Epithelial cell of proximal tubule (primary cell): ENCODE measurements around the gene ADAMTS12. TPM values are rescaled to one million over a fixed set of nuclear protein-coding genes. Genes with fewer than 3 reads are reported as not detected.

ENCODE experiments used
- DNase-seq: peaks from one replicate; pipeline ENCODE4 v3.0.0-alpha.2; 2011; ENCODE audit warnings: low read depth
- H3K4me3 ChIP-seq: 2 replicates; pipeline ENCODE4 v1.5.1; 2011; ENCODE audit warnings: low read depth, mild to moderate bottlenecking, low read length
- total RNA-seq: library from RNA; depleted of rRNA; stranded (reverse); fragments of >200 nt; gene quantifications from 2 replicates; pipeline ENCODE4 v1.2.3, GENCODE V29; 2015
- TF ChIP-seq, protein P1 (sequence below): conservative IDR thresholded peaks from 2 replicates; pipeline ENCODE4 v1.5.1; 2012; ENCODE audit warnings: low read depth, mild to moderate bottlenecking, low read length

ADAMTS12 gene
- total RNA-seq, 1 donor from 2014 or later = 2.1 TPM

DNA sequence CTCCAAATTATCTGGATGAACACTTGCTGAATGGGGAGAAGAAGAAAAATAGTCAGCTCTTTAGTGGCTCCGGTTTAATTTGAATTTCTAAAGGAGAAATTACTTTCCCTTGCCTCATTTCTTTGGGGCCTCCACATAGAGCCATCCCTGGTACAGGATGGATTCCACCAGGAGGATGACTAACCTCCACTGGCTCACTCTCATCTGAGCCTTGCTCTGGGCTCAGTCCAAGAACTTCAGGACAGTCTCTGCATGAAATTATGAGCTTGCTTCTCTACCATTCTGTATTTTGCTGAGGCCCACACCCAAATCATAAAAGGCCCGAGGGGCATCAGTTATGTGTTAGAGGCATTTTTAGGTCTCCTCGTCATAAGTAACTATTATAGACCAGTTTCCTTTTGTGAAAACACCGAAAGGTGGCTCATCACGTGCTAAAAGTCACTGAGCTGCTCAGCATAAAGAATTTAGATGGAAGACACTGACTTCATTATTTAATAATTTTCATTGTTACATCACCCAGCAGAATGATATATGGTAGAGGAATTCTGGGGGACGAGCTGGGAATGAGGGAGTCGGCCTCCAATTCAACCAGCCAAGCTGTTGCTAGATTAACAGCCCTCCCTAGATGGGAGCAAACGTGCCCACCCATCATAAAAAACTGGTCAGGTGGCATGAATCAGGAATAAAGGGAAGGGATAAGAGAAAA lies 228.9 kb downstream of the ADAMTS12 start:
- no peak overlapping the region for H3K4me3 ChIP-seq
- TF ChIP-seq, protein P1, sequence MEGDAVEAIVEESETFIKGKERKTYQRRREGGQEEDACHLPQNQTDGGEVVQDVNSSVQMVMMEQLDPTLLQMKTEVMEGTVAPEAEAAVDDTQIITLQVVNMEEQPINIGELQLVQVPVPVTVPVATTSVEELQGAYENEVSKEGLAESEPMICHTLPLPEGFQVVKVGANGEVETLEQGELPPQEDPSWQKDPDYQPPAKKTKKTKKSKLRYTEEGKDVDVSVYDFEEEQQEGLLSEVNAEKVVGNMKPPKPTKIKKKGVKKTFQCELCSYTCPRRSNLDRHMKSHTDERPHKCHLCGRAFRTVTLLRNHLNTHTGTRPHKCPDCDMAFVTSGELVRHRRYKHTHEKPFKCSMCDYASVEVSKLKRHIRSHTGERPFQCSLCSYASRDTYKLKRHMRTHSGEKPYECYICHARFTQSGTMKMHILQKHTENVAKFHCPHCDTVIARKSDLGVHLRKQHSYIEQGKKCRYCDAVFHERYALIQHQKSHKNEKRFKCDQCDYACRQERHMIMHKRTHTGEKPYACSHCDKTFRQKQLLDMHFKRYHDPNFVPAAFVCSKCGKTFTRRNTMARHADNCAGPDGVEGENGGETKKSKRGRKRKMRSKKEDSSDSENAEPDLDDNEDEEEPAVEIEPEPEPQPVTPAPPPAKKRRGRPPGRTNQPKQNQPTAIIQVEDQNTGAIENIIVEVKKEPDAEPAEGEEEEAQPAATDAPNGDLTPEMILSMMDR = no peak
- DNase-seq = no peak

DNA sequence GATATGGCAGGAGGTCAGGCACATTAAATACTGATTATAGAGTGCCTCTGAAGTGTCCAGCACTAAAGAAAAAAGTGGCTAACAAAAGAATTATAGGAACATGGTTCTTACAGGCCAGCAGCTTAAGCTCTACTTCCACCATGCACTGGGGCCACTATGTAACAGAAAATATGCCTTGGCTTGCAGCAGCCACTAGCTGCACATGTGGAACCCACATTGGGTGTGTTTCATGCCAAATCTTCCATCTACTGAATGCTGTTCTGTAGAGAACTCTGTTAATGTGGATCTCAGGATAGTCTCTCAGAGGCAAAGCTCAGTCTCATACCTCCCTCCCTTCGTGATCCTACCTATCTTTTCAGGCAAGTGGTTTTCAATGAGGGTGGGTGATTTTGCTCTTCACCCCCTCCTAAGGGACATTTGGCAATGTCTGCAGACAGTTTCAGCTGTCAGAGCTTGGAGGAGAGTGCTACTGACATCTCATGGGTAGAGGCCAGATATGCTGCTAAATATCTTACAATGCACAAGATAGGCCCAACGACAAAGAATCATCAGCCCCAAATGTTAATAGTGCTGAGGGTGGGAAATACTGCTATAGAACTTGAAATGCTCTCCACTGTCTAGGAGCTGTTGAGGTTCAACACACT lies 232.1 kb downstream of the ADAMTS12 start:
- no peak overlapping the region for H3K4me3 ChIP-seq
- TF ChIP-seq, protein P1 = no peak

DNA sequence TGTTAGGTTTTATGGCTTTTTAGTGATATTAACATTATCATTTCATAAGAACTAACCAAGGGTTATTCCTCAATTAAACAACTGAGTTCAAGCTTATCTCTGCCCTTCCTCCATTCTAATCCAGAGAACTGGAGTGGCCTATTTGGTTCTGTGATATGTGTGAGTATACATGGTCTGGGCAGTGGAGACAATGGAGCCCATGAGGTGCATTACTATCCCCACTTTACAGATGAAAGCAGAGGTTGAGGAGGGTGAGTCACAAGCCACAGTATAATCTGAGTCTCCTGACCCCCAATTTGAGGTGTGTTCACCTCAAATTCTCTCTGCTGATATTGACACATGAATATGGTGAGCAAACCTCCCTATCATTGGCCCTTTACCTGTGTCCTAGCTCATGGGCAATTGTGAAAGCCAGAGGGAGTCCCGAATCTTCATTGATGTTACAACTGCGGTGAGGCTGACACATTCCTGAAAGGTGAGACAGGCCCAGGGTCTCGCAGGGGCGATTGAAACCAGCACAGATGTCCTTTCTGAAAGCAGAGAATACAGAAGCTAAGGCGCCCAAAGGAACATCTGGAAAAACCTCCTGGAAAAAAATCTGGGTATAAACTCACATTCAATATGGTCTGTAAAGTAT lies 233.9 kb downstream of the ADAMTS12 start:
- DNase-seq = no peak
- TF ChIP-seq, protein P1 = no peak
- no peak overlapping the region for H3K4me3 ChIP-seq

More for the DNA sequence above, 232.1 kb downstream of the ADAMTS12 start:
- no peak for DNase-seq

DNA sequence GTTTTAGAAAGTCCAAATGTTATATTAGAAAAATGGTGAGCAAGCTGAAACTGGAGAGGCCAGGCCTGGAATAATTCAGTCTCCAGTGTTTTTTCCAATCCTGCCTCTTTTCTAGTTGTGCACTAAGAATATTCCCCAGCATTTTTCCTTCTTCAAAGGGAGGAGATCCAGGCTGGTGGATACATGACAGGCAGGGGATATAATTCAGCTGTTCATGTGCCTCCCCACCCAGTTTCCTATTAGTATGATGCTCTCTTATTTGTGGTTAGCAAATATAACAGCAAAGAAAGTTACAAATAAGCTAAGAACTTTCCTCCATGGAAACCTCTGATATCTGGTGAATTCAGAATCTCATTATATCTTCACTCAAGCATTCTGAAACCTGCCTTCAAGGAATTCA lies 234.6 kb downstream of the ADAMTS12 start:
- no peak overlapping the region for H3K4me3 ChIP-seq
- no peak for DNase-seq
- TF ChIP-seq, protein P1 = no peak

DNA sequence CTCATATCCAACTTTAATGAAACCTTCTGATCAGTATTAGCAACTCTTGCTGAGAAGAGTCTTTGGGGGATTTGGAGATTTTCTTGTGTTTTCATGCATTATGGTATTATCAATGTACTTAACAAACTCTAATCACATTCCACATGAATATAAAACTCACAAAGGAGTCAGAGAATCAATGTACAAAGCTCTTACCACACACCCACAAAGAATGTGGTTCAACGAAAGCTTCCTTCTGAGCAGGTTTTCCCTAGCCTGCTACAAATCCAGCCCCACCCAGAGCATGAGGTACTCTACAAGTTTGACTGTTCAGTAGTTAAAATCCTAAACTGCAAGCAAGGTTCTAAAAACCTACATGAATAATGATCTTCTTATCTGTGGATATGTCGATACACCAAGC lies 240.9 kb downstream of the ADAMTS12 start:
- no peak overlapping the region for H3K4me3 ChIP-seq
- no peak for DNase-seq
- TF ChIP-seq, protein P1 = no peak

DNA sequence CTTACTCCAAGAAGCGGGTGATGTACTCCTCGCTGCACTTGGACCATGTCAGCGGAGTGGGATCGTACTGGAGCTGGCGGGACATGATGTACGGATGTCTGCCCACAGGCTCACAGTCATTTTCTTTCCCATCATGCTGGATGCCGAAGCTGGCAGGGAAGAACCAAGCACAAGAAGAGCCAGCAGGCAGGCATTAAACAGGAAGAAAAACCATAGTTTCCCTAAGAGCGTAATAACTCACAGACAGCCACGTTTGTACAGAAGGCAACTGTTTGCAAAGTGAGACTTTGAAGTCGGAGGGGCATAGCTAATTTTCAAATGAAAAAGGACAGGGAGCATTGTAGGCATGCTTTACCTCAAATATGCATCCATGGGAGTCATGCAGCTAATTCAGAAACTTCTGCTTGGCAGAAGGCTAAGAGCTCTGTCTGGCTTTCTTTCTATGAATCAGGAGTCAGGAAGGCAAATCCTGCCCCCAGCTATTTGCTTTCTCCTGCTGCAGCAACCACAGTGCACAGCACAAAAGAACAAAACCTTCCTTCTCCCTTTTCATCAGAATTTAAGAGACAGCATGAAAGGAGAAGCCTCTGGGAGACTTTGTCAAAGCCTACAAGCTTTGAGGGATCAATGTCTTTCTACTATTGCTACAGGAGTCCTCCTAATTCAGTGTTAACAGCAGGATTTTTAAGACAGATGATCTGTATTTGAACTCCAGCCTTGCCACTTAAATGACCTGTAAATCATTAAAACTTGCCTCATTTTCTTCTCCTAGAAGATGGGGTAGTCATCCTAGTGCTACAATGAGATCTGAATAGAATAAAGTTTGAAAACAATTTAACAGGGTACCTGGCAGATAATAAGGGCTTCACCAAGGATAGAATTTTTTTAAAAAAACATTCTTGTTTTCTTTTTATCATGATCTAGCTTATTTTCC lies 242.0 kb downstream of the ADAMTS12 start:
- no peak overlapping the region for H3K4me3 ChIP-seq
- TF ChIP-seq, protein P1 = no peak
- DNase-seq = peak; percentile 52
